Central memory CD8-positive, alpha-beta T cell (primary cell): ENCODE results near the gene IFNL1.

Source experiments
- ATAC-seq: fragments of 150-1000 bp; cut with Tn5 transposase; replicated peaks from 2 replicates; pipeline ENCODE4 v1.10.0; 2022; ENCODE audit warnings: mild to moderate bottlenecking, moderate FRiP score, moderate number of reproducible peaks; ENCODE audit not compliant: poor library complexity, severe bottlenecking; ENCODE audit errors: extremely low read depth
- DNase-seq, 2 donors: peaks; one replicate each; pipeline ENCODE4 v3.0.0; 2021; ENCODE audit warnings: low spot score in 2 of 2
- H3K27ac Mint-ChIP-seq: one replicate; pipeline ENCODE4 v1.8.0; 2022; ENCODE audit warnings: low read depth, mild to moderate bottlenecking, moderate library complexity, mixed read lengths
- H3K27me3 Mint-ChIP-seq: one replicate; pipeline ENCODE4 v1.8.0; 2022; ENCODE audit warnings: mixed read lengths
- H3K36me3 Mint-ChIP-seq: one replicate; pipeline ENCODE4 v1.8.0; 2022; ENCODE audit warnings: mild to moderate bottlenecking, moderate library complexity, mixed read lengths; ENCODE audit not compliant: insufficient read depth
- H3K4me1 Mint-ChIP-seq: one replicate; pipeline ENCODE4 v1.8.0; 2022; ENCODE audit warnings: mixed read lengths
- H3K4me3 Mint-ChIP-seq: one replicate; pipeline ENCODE4 v1.8.0; 2022; ENCODE audit warnings: mild to moderate bottlenecking, moderate library complexity, mixed read lengths
- H3K9me3 Mint-ChIP-seq: one replicate; pipeline ENCODE4 v1.8.0; 2022; ENCODE audit warnings: mixed read lengths

The IFNL1 gene

GRCh38 chr19:39318690-39319089 is 22.5 kb downstream of the IFNL1 start:
- peaks cover 14% of the 10 kb centered on the region for H3K36me3 Mint-ChIP-seq

GRCh38 chr19:39319098-39319891 is 23.1 kb downstream of the IFNL1 start:
- H3K4me3 Mint-ChIP-seq: peak overlapping the region; percentile 72
- no peak for DNase-seq

More at GRCh38 chr19:39318690-39319089, 22.5 kb downstream of the IFNL1 start:
- ATAC-seq: no peak
- Mint-ChIP-seq H3K4me3 (peak overlapping the region; percentile 72), H3K27me3 (no peaks in the 10 kb centered on the region), H3K27ac (no peak overlapping the region), H3K9me3 (no peaks in the 10 kb centered on the region), H3K4me1 (peaks cover 39% of the 10 kb centered on the region)
- no peak for DNase-seq

GRCh38 chr19:39319892-39320248 is 23.7 kb downstream of the IFNL1 start:
- DNase-seq (no peak), ATAC-seq (no peak)
- no peaks in the 10 kb centered on the region for H3K9me3 Mint-ChIP-seq
- no peak overlapping the region for H3K27ac Mint-ChIP-seq
- peak overlapping the region; percentile 72 for H3K4me3 Mint-ChIP-seq
- peaks cover 38% of the 10 kb centered on the region for H3K4me1 Mint-ChIP-seq
- H3K27me3 Mint-ChIP-seq: no peaks in the 10 kb centered on the region
- peaks cover 10% of the 10 kb centered on the region for H3K36me3 Mint-ChIP-seq

More at GRCh38 chr19:39319098-39319891, 23.1 kb downstream of the IFNL1 start:
- H3K27me3 Mint-ChIP-seq: no peaks in the 10 kb centered on the region
- no peaks in the 10 kb centered on the region for H3K9me3 Mint-ChIP-seq
- peaks cover 11% of the 10 kb centered on the region for H3K36me3 Mint-ChIP-seq
- ATAC-seq: no peak
- H3K27ac Mint-ChIP-seq: no peak overlapping the region
- peaks cover 38% of the 10 kb centered on the region for H3K4me1 Mint-ChIP-seq

- Mint-ChIP-seq H3K4me1 (peaks cover 38% of the 10 kb centered on the region), H3K27ac (peak overlapping the region; percentile 82), H3K36me3 (peaks cover 12% of the 10 kb centered on the region), H3K4me3 (peak overlapping the region; percentile 82), H3K9me3 (no peaks in the 10 kb centered on the region), H3K27me3 (no peaks in the 10 kb centered on the region)
- DNase-seq (no peak), ATAC-seq (peak; percentile 37)
These were observed 25.1 kb downstream of the IFNL1 start for GRCh38 chr19:39321117-39321831.

DNA sequence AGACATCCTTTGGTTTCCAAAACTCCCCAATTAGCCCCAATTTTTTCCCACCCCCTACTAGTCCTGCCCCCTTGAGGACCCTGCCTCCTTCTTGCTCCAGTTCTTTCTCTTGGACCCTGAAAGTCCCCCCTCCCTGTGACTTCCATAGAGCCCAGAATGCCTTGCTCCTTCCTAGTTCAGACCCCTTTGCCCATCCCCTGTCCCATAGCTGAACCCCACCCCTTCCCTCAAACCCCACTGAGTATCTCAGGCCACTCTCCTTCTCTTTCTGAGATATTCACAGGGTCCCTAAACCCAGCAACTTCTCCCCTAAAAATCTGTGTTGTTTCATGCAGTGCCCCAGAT is 25.6 kb downstream of the IFNL1 start:
- Mint-ChIP-seq H3K36me3 (peaks cover 12% of the 10 kb centered on the region), H3K9me3 (no peaks in the 10 kb centered on the region), H3K27me3 (no peaks in the 10 kb centered on the region), H3K4me3 (peak overlapping the region; percentile 82), H3K4me1 (peaks cover 35% of the 10 kb centered on the region), H3K27ac (peak overlapping the region; percentile 82)
- ATAC-seq (no peak), DNase-seq (no peak)

DNA sequence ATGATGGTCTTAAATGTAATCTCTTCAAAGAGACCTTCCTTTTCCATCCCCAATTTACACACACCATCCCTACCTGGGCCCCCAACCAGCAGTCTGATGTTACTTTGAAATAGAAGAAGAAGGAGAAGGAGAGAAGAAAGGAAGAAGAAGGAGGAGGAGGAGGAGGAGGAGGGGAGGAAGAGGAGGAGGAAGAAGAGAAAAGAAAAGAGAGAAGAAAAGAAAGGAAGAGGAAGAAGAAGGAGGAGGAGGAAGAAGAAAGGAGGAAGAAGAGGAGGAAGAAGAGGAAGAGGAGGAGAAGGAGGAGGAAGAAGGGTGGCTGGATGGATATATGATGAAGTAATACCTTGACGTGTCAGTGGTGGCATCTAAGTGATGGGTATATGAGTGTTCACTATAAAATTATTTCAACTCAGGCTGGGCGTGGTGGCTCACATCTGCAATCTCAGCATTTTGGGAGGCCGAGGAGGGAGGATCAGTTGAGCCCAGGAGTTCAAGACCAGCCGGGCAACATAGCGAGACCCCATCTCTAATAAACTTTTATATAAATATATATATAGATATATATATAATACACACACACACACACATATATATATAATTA is 28.1 kb downstream of the IFNL1 start:
- no peak for DNase-seq
- H3K27me3 Mint-ChIP-seq: no peaks in the 10 kb centered on the region
- H3K27ac Mint-ChIP-seq: no peak overlapping the region
- H3K4me3 Mint-ChIP-seq: no peak overlapping the region
- H3K36me3 Mint-ChIP-seq: peaks cover 24% of the 10 kb centered on the region
- H3K4me1 Mint-ChIP-seq: peaks cover 36% of the 10 kb centered on the region
- ATAC-seq: no peak
- H3K9me3 Mint-ChIP-seq: no peaks in the 10 kb centered on the region

DNA sequence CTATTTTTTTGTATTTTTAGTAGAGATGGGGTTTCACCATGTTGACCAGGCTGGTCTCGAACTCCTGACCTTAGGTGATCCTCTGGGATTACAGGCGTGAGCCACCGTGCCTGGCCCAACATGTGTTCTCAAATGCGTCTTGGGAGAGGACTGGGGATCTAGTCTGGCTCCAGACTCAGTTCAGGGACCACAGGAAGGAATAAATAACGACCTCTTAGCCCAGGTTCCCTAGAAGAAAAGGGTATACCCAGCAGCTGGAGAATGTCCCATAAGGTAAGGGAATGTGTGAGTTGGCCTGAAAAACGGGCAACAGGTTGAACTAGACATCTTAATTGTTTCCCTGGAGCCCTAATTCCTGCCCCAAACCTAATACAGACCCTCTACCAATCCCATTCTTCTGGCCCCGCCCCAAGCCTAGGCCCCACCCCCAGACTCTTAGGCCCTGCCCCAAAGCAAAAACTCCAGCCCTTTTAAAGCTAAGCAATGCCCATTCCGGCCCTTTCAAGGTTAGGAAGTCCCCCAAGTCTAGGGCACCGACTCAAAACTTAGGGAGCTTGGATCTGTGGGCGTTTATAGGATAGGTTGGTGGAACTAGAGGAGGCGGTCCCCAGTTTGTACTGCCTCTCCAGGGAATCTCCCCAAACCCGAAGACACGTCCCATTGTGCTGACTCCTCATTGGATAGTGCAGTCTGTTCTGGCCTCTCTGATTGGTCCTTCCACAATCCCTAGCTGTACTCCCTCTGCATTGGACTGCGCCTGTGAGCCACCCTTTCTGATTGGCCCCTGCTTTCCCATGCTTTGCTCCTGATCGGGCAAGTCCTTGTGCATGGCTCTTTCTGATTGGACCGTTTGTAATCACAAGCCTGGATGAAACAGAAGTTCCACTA is 29.8 kb downstream of the IFNL1 start:
- H3K4me3 Mint-ChIP-seq: no peak overlapping the region
- no peaks in the 10 kb centered on the region for H3K9me3 Mint-ChIP-seq
- H3K27me3 Mint-ChIP-seq: no peaks in the 10 kb centered on the region
- no peak overlapping the region for H3K27ac Mint-ChIP-seq
- peaks cover 28% of the 10 kb centered on the region for H3K36me3 Mint-ChIP-seq
- peaks cover 40% of the 10 kb centered on the region for H3K4me1 Mint-ChIP-seq
- no peak for ATAC-seq
- DNase-seq: no peak

DNA sequence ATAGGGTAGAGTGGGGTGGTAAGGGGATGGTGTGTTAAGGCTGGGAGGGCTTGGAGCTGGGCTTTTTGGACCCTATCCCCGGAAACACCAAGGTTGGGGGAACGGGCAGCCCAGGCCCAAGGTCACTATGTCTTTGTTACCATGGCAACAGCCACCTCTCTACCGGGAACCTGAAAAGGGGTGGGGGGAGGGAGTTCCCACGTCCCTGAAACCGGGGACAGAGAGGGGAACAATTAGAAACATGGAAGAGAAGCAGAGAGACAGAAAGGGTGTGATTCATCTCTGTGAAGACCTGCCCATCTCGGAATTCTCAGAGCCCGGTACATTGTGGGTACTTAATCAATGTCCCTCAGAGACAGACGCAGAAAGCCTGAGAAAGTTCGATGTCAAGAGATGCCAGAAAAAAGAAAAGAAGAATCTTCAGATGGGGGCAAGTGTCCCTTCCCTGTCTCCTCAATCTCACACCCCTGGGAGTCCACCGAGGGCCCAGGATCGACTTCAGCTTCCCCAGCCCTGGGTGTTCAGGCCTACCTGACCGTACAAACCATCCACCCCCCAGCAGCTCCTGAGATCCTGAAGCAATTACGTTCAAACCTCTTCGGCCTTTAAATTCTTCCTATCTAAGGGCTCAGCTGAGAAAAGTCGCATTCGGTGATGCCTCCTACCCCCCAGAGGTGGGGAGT is 31.3 kb downstream of the IFNL1 start:
- Mint-ChIP-seq H3K27ac (no peak overlapping the region), H3K36me3 (peaks cover 33% of the 10 kb centered on the region), H3K27me3 (no peaks in the 10 kb centered on the region), H3K4me3 (peak overlapping the region; percentile 37), H3K9me3 (no peaks in the 10 kb centered on the region), H3K4me1 (peaks cover 34% of the 10 kb centered on the region)
- no peak for DNase-seq
- no peak for ATAC-seq

- peak; percentile 76 to 85 for DNase-seq
- Mint-ChIP-seq H3K27me3 (no peaks in the 10 kb centered on the region), H3K4me3 (peak overlapping the region; percentile 37), H3K4me1 (peaks cover 34% of the 10 kb centered on the region), H3K36me3 (peaks cover 35% of the 10 kb centered on the region), H3K9me3 (no peaks in the 10 kb centered on the region), H3K27ac (peak overlapping the region; percentile 35)
- no peak for ATAC-seq
These were observed 32.0 kb downstream of the IFNL1 start for GRCh38 chr19:39328046-39328705.

DNA sequence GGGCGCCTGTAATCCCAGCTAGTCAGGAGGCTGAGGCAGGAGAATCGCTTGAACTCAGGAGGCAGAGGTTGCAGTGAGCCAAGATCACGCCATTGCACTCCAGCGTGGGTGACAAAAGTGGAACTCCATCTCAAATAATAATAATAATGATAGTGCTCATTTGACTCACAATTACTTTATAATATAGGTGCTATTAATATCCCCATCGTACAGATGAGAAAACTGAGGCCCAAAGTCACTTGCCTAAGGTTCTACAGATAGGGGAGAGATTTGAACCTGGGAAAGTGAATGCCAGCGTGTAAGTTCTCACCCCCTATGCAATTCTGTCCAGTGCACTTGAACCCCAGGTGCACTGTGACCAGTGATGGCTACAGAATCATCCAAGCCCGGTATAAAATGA is 33.7 kb downstream of the IFNL1 start:
- Mint-ChIP-seq H3K36me3 (peaks cover 46% of the 10 kb centered on the region), H3K4me1 (peaks cover 35% of the 10 kb centered on the region), H3K9me3 (no peaks in the 10 kb centered on the region), H3K4me3 (no peak overlapping the region), H3K27me3 (no peaks in the 10 kb centered on the region), H3K27ac (peak overlapping the region; percentile 19)
- DNase-seq (no peak), ATAC-seq (no peak)

- no peaks in the 10 kb centered on the region for H3K9me3 Mint-ChIP-seq
- peaks cover 53% of the 10 kb centered on the region for H3K36me3 Mint-ChIP-seq
- DNase-seq (no peak), ATAC-seq (no peak)
- H3K27ac Mint-ChIP-seq: no peak overlapping the region
- H3K27me3 Mint-ChIP-seq: no peaks in the 10 kb centered on the region
- H3K4me3 Mint-ChIP-seq: no peak overlapping the region
- H3K4me1 Mint-ChIP-seq: peaks cover 53% of the 10 kb centered on the region
These were observed 36.1 kb downstream of the IFNL1 start for GRCh38 chr19:39332293-39332692.
